ENCODE data around the gene NRXN3.

DNA sequence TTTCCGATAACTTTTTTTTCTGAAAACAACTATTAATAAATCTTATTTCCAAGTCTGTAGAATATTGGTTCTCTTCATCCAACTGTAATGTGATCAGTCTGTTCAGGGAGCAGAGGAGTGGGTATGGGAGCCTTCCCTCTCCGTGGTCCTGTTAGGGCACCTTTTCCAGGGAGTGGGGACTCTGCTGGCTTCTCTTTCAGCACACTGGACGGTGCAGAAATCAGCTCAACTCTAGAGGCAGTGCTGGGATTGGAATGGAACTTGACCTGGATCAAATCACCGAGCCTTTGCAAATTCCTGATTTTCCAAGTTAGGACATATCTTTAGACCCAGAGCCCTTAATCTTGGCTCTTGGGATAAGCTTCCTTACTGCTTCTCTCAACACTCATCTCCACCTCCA is 1410.7 kb downstream of the NRXN3 start:
- TF ChIP-seq, protein P1, sequence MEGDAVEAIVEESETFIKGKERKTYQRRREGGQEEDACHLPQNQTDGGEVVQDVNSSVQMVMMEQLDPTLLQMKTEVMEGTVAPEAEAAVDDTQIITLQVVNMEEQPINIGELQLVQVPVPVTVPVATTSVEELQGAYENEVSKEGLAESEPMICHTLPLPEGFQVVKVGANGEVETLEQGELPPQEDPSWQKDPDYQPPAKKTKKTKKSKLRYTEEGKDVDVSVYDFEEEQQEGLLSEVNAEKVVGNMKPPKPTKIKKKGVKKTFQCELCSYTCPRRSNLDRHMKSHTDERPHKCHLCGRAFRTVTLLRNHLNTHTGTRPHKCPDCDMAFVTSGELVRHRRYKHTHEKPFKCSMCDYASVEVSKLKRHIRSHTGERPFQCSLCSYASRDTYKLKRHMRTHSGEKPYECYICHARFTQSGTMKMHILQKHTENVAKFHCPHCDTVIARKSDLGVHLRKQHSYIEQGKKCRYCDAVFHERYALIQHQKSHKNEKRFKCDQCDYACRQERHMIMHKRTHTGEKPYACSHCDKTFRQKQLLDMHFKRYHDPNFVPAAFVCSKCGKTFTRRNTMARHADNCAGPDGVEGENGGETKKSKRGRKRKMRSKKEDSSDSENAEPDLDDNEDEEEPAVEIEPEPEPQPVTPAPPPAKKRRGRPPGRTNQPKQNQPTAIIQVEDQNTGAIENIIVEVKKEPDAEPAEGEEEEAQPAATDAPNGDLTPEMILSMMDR (IDR thresholded peaks at IDR 0.05 in 4 of 5, conservative IDR thresholded peaks at IDR 0.05 in 1 of 5), result no peak
- no peak for TF ChIP-seq POLR2A (IDR thresholded peaks at IDR 0.05)
